ENCODE results near the gene SHISAL2B. TPM values are rescaled to one million over a fixed set of nuclear protein-coding genes. Genes with fewer than 3 reads are reported as not detected.
"Not testable (repeated sequence)": the region's sequence is repeated elsewhere in the genome, so short reads cannot be mapped to it uniquely, and the experiment has no call there.

The SHISAL2B gene
- total and polyA plus RNA-seq, 2 donors from 2014 or later, result not detected

DNA sequence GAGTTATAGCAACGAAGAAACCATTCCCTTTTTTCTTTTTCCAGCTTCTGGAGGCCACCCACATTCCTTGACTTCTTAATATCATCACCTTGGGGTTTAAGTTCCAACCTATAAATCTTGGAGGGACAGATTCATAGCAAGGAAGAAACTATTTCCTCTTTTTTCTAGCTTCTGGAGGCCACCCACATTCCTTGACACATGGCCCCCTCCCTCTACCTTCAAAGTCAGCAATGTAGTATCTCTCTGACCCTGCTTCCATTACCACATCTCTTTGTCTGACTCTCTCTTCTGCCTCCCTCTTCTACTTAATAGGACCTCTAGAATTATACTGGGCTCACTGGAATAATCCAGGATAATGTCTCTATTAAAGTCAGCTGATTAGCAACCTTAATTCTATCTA is 34.7 kb upstream of the SHISAL2B start:
- H3K9ac ChIP-seq (ENCODE audit: low read length in 3 of 3), result no peak overlapping the region
- no peaks in the 10 kb centered on the region for H3K27me3 ChIP-seq (ENCODE audit: control insufficient read depth, insufficient read depth, low read length)
- H3K4me3 ChIP-seq (ENCODE audit: low read length in 3 of 3), result no peak overlapping the region
- no peaks in the 10 kb centered on the region for H3K9me3 ChIP-seq (ENCODE audit: control insufficient read depth in 2 of 3, insufficient read depth in 1 of 3, low read length in 3 of 3)
- DNase-seq (no peak), FAIRE-seq (no peak)
- no peaks in the 10 kb centered on the region for H3K36me3 ChIP-seq (ENCODE audit: control insufficient read depth in 2 of 3, insufficient read depth in 3 of 3, low read length in 3 of 3)
- intact Hi-C loops (cut with DNase I), result no loop called here
- no peak overlapping the region for H3K27ac ChIP-seq (ENCODE audit: low read depth in 2 of 2, low read length in 2 of 2)
- TF ChIP-seq, protein P1, sequence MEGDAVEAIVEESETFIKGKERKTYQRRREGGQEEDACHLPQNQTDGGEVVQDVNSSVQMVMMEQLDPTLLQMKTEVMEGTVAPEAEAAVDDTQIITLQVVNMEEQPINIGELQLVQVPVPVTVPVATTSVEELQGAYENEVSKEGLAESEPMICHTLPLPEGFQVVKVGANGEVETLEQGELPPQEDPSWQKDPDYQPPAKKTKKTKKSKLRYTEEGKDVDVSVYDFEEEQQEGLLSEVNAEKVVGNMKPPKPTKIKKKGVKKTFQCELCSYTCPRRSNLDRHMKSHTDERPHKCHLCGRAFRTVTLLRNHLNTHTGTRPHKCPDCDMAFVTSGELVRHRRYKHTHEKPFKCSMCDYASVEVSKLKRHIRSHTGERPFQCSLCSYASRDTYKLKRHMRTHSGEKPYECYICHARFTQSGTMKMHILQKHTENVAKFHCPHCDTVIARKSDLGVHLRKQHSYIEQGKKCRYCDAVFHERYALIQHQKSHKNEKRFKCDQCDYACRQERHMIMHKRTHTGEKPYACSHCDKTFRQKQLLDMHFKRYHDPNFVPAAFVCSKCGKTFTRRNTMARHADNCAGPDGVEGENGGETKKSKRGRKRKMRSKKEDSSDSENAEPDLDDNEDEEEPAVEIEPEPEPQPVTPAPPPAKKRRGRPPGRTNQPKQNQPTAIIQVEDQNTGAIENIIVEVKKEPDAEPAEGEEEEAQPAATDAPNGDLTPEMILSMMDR (IDR thresholded peaks at IDR 0.05; ENCODE audit: borderline replicate concordance, extremely low read depth, insufficient read depth), result no peak
- H3K4me1 ChIP-seq (ENCODE audit: control insufficient read depth in 2 of 3, insufficient read depth in 2 of 3, low read depth in 1 of 3, low read length in 3 of 3), result no peaks in the 10 kb centered on the region

DNA sequence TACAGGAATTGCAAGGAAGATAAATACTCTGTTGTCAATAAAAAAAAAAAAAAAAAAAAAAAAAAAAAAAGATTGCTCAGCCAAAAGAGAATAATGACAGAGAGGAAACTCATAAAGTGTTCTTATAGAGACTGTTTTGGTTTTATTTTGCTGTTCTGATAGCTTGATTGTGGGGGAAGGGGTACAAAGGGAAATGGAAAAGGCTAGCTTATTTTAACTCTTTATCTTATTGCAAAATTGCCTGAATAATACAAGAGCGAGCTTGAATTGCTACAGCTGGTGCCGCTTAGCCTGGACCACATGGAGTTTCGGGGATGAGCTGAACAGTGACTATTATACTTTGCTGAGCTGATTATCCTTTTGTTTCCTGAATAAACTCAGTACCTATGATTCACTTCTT is 31.0 kb upstream of the SHISAL2B start:
- Histone ChIP-seq H3K36me3 (ENCODE audit: control insufficient read depth in 2 of 3, insufficient read depth in 3 of 3, low read length in 3 of 3) (no peaks in the 10 kb centered on the region), H3K27me3 (ENCODE audit: control insufficient read depth, insufficient read depth, low read length) (no peaks in the 10 kb centered on the region), H3K27ac (ENCODE audit: low read depth in 2 of 2, low read length in 2 of 2) (no peak overlapping the region), H3K4me3 (ENCODE audit: low read length in 3 of 3) (no peak overlapping the region), H3K4me1 (ENCODE audit: control insufficient read depth in 2 of 3, insufficient read depth in 2 of 3, low read depth in 1 of 3, low read length in 3 of 3) (no peaks in the 10 kb centered on the region), H3K9me3 (ENCODE audit: control insufficient read depth in 2 of 3, insufficient read depth in 1 of 3, low read length in 3 of 3) (no peaks in the 10 kb centered on the region), H3K9ac (ENCODE audit: low read length in 3 of 3) (no peak overlapping the region)
- TF ChIP-seq, protein P1 (IDR thresholded peaks at IDR 0.05; ENCODE audit: borderline replicate concordance, extremely low read depth, insufficient read depth), result no peak
- intact Hi-C loops (cut with DNase I), result no loop called here
- no peak for FAIRE-seq
- DNase-seq, result no peak

DNA sequence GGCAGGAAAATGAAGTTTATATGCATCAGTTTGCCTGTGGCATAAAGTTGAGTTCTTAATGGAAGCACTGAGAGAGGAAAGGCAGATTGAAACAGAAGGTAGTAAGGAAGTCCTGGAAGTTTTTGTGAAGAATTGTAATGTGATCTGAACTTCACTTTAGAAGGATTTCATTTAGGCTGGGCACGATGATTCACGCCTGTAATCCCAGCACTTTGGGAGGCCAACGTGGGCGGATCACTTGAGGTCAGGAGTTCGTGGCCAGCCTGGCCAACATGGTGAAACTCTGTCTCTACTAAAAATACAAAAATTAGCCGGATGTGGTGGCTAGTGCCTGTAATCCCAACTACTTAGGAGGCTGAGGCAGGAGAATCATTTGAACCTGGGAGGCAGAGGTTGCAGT is 27.1 kb upstream of the SHISAL2B start:
- H3K27ac ChIP-seq (ENCODE audit: low read depth in 2 of 2, low read length in 2 of 2); H3K9ac ChIP-seq (ENCODE audit: low read length in 3 of 3); DNase-seq; H3K9me3 ChIP-seq (ENCODE audit: control insufficient read depth in 2 of 3, insufficient read depth in 1 of 3, low read length in 3 of 3); H3K4me1 ChIP-seq (ENCODE audit: control insufficient read depth in 2 of 3, insufficient read depth in 2 of 3, low read depth in 1 of 3, low read length in 3 of 3); FAIRE-seq; intact Hi-C loops (cut with DNase I); H3K36me3 ChIP-seq (ENCODE audit: control insufficient read depth in 2 of 3, insufficient read depth in 3 of 3, low read length in 3 of 3); H3K27me3 ChIP-seq (ENCODE audit: control insufficient read depth, insufficient read depth, low read length); H3K4me3 ChIP-seq (ENCODE audit: low read length in 3 of 3): not testable (repeated sequence)

DNA sequence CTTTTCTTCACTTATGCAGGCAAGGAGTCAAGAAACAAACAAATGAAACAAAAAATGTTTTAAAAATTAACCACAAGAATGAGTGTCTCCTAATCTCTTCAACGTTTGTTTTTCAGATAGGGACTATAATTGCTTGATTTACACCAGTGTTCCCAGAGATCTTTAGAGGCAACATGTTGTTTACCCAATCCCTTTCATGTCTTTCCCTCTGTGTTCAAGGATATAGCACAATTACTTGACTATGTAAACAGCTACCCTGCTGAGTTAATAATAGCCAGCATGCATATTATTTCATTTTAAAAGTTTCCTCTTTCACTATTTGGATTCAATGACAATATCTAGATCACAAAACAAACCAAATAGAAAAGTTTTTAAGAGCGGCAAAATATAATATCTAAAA is 25.1 kb upstream of the SHISAL2B start:
- DNase-seq (no peak), FAIRE-seq (no peak)
- Histone ChIP-seq H3K4me3 (ENCODE audit: low read length in 3 of 3) (no peak overlapping the region), H3K27me3 (ENCODE audit: control insufficient read depth, insufficient read depth, low read length) (no peaks in the 10 kb centered on the region), H3K9me3 (ENCODE audit: control insufficient read depth in 2 of 3, insufficient read depth in 1 of 3, low read length in 3 of 3) (no peaks in the 10 kb centered on the region), H3K36me3 (ENCODE audit: control insufficient read depth in 2 of 3, insufficient read depth in 3 of 3, low read length in 3 of 3) (no peaks in the 10 kb centered on the region), H3K9ac (ENCODE audit: low read length in 3 of 3) (no peak overlapping the region), H3K4me1 (ENCODE audit: control insufficient read depth in 2 of 3, insufficient read depth in 2 of 3, low read depth in 1 of 3, low read length in 3 of 3) (no peaks in the 10 kb centered on the region), H3K27ac (ENCODE audit: low read depth in 2 of 2, low read length in 2 of 2) (no peak overlapping the region)
- TF ChIP-seq, protein P1 (IDR thresholded peaks at IDR 0.05; ENCODE audit: borderline replicate concordance, extremely low read depth, insufficient read depth), result no peak
- intact Hi-C loops (cut with DNase I), result no loop called here
